ENCODE results near the gene SHISA2. TPM values are rescaled to one million over a fixed set of nuclear protein-coding genes. Genes with fewer than 3 reads are reported as not detected.

SHISA2 gene
- total RNA-seq, 1 donor from 2014 or later: 1.8 TPM

DNA sequence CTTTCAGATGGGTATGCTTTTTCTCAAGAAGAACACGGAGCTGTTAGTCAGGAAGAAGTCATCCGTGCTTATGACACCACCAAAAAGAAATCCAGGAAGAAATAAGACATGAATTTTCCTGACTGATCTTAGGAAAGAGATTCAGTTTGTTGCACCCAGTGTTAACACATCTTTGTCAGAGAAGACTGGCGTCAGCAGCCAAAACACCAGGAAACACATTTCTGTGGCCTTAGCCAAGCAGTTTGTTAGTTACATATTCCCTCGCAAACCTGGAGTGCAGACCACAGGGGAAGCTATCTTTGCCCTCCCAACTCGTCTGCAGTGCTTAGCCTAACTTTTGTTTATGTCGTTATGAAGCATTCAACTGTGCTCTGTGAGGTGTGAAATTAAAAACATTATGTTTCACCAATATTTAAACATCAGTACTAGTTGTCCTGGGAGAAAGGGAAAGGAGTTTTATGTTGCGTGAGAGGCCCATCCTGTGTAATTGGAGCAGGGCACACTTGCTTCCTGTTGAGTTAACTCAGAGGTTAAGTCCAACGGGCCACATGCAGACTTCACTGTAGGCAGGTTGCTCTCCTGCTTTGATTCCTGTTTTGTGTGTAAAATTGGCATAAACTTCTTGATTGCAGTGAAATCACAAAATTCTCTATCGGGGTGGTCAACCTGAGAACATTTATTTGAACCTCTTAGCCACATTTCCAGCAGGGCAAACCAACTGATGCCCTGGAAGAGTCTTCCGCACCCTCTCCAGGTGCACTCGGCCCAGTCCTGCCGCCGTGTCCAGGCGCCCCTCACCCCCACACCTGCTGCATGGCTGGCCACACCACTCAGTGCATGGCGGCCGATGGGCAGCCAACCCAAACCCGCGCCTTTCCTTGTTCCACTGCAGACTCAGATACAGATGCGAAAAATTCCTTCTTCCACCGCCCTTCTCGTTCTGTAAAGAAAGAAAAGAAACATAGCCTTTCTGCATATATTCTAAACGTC lies 31.6 kb downstream of the SHISA2 start:
- DNase-seq (ENCODE audit: low read depth in 2 of 2): peak; percentile 14 to 92

DNA sequence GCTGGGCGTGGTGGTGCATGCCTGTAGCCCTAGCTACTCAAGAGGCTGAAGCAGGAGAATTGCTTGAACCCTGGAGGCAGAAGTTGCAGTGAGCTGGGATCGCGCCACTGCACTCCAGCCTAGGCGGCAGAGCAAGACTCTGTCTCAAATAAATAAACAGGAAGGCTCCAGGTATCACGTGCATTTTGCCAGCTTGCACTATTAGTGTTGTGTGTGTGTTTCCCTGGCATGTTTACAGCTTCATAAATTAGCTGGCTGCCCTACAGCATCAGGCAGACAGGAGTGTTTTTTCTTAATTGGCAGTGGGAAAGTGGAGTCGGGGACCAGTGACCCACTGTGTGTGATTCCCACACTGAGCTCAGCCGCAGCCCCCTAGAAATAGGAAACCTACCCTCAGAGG lies 32.6 kb downstream of the SHISA2 start:
- DNase-seq (ENCODE audit: low read depth in 2 of 2): no peak

DNA sequence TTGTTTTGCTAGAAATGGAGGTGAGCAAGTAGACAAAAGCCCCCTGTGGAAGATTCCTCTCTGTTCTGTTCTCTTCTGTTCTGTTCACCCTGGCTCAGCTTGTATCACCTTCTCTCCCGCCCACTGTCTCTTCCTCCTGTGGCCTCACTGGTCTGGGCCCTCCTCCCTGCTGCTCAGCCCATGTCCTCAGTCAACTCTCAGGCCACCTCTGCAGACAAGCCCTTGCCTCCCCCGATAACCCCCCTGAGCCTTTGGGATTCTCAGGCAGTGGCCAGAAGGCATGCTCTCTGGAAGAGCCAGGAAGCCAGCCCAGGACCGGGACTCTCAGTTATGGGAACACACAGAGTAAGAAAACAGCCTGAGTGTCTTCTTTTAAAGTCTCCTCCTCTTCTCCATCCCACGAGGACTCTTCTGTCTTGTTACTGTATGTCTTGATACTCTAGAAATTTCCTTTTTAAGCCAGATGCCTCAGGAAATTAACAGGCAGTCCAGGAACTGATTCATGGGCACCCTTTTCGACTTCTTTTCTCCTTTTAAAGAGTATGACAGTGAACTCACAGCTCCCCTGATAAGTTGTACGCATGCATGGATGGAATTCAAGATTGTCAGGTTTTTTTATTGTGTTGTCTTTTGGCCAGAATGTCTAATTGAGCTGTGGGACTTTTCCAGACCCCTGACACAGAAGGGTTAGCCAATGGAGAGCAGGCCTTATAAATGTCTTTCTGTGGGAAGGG lies 33.7 kb downstream of the SHISA2 start:
- peak in 1 of 2 donors; percentile 79 for DNase-seq (ENCODE audit: low read depth in 2 of 2)

DNA sequence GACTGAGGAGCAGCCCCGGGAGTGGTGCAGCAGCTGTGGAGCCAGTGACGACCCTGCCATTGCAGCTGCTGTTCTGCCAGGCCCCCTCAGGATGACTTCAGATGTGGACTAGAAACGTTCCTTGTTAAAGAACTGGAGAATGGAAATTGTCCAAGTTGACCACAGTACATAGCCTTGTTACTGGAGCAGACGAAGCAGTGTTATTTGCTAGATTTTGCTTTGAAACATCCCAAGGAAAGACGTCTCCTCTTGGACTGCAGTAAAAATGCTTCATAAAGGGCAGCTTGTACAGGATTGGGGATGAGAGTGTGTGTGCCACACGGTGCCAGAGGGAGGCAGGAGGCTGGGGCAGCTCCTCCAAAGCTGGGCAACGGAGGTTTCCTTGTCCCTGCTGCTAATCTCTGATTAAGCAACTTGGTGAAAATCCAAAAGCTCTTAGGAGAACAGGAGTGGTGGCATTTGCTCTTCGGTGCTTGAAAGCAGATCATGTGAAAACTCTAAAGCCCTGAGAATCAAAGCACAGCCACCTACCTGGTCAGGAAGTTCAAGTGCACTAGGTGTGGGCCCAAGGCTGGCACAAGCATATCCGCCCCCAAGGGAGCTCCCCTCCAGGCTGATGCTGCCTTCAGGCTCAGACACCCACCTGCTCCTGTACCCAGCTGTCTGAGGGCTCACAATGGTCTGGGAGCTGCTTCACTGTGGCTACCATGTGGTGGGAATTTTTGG lies 34.5 kb downstream of the SHISA2 start:
- no peak for DNase-seq (ENCODE audit: low read depth in 2 of 2)

DNA sequence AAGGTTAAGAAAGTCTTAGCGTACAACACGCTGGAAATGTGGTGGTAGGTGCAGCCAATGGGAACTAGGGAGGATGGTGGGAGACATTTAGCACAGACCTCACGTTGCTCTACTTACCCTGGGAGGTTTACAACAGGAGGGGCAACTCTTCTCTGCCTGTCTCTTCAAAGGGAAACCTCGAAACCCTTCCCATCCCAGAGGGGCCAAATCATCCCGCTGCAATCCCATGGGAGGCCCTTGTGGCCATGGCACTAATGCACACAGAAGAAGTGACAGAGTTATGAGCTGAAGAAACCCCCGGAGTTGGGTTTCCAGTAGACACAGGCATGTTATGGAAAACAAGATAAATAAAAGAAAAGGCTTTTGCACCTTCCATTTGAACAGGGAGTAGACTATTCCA lies 35.6 kb downstream of the SHISA2 start:
- DNase-seq (ENCODE audit: low read depth in 2 of 2): no peak

DNA sequence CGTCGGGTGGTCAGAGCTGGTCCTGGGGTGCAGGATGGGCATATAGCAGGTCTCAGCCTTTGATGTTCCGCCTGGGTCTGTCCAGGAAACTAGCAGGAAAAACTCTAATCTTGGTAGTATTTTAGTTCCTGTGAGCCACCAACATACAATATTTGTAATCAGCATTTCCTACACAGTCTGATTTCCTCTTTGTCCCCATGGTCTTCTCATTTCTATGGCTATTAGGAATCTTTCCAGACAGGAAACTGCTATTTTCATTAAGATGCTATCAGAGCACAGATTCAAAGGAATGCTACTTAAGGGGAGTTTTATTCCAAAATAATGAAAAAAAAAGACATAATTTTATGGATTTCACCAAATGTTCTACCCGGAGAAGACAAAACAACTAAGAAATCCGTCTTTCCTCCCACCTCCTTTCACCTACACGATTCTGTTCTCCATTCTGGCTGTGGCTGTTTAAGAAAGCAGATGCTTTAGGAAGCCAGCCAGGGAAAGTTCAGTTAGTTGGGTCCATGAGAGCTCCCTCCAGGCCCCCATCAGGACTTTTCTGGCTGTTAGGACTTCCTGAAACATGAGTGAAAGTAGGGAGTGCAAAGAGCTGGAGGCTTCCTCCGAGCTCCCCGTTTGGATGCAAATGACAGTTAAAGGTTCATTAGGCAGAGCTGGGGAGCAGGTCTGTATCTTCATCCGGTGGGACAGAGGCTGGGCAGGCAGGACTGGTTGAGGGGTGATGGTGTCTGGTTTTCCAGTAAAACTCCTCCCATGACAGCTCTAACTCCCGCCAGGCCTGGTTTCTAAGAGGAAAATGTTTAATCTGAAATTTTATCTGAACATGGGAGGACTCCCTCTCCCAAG lies 36.3 kb downstream of the SHISA2 start:
- peak in 1 of 2 donors; percentile 36 for DNase-seq (ENCODE audit: low read depth in 2 of 2)

DNA sequence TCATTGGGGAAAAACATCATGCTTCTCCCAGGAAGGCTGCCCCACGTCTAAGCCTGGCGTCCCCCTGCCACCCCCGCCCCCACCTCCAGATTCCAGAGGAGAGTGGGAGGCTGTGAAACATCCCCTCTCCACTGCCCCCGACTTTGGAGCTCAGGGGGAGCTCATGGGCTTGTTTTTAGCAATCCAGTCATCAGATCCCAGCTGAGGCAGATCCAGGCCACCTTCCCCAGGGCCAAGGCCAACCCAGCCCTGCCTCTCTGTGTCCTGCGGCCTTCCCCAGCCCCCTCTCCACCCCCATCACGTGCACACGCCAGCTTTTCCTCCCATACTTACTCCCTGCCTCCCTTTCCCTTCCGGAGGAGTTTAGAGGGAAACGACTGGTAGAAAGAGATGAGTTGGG lies 38.8 kb downstream of the SHISA2 start:
- DNase-seq (ENCODE audit: low read depth in 2 of 2): no peak

DNA sequence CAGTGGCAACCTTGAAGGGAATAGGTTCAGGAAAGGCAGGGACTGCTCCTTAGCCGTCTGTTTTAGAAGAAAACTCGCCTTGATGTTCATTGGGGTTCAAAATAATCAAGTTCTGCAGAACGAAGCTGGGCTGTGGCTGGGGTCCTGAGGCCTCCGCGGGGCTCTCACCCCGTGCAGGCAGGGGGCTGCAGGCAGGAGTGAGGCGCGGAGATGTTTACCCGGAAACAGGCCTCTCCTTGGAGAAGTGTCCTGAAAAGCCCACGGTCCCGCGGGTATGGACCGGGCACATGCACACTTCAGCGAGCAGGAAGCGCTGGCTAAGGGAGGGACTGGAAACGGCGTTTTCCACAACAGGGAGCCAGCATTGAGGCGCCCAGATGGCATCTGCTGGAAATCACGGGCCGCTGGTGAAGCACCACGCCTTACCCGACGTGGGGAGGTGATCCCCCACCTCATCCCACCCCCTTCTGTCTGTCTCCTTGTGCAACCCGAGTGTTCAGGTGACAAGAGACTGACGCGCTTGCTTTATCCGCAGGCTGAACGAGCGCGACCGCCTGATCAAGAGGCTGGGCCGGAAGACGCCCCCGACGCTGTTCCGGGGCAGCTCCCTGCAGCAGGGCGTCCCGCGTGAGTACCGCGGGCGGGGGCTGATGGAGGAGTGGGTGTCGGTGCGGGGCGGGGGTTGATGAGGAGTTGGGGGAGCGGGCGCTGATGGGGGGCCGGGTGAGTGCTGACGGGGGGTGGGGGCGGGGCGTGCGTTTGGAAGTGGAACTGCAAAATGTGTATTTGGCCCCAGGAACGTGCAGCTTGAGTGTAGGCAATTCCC lies 39.6 kb downstream of the SHISA2 start:
- peak; percentile 8 to 29 for DNase-seq (ENCODE audit: low read depth in 2 of 2)

DNA sequence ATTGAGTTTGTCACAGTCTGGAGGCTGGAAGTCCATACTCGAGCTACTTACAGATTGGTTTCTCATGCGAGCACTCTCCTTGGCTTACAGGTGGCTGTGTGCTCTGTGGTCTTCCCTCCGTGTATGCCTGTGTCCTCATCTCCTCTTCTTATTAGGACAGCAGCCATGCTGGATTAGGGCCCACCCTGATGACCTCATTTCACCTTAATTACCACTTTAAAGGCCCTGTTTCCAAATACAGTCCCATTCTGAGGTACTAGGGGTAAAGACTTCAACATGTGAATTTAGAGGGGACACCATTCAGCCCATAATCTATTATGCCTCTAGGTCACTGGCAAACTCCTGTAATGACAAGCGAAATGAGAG lies 40.6 kb downstream of the SHISA2 start:
- no peak for DNase-seq (ENCODE audit: low read depth in 2 of 2)

DNA sequence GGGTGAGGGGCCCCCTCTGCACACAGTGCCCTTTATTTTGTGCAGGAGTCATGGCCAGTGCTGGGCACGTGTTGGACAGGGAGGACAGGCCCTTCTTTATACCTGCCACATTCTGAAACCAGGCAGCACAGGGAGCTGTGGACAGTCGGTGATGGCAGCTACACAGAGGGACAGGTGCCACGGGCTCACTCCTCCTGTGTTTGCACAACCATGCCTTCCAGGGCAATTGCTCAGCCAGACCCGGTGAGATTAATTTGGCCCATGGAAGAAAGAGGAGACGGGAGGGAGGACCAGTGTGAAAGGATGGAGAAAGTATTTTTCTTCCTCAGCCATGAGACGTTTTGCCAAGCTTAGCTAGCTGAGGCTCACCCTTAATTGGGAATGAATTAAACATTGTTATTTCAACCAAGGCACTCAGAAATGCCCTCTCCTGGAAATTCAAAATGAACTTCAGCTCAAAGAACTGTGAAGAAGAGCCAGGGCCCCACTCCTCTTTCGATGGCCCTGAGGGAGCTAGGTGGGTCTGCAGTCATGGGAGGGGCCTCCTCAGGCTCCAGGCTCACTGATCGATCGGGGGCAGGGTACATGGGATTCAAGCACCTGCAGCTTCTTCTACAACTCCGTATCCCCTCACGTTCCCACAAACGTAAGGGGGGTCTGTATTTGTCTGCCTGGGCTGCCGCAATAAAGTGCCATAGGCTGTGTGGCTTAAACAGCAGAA lies 41.2 kb downstream of the SHISA2 start:
- no peak for DNase-seq (ENCODE audit: low read depth in 2 of 2)

DNA sequence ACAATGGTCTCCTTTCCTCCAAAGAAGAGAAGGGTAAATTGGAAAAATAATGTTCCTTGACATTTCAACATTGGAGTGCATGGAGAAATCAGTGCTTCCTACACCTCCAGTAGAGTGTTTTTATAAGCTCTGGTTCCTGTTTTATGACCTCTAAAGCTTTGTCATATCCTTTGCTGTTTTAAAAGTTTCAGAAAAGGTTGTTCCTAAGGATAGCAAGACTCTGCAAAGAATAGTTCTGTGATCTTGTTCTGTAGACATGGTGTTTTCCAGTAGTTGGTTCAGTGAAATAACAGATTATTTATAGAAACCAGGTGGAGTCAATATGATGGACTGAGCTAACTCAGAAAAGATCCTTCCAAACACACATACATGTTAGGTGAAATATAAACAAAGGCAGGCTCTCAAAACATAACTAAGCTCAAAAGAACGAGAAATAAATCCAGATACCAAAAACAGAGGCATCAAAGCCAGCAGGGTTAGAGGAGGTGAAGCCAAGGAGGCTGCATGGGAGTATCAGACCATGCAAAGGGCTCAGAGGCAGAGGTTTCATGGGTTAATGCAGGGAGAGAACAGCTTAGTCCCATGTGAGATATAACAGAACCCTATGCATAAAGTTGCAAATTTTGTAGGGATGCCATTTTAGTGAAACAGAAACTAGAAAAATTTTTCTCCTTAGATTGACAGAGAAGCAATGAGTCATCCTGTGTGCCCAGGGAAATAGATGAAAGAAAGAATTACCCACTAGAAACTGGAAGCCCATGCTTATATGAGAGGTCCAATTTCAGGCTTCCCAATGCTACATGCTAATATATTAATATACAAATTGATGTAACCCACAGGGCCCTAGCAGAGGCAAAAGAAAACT lies 44.3 kb downstream of the SHISA2 start:
- peak in 1 of 2 donors; percentile 45 for DNase-seq (ENCODE audit: low read depth in 2 of 2)

Other genes with a start within 250 kb of the SHISA2 start
- 27.7 and 44.8 TPM in 2 replicates for gene RNF6, start 170.3 kb upstream of the SHISA2 start, total RNA-seq
- gene CDK8, start 202.1 kb upstream of the SHISA2 start, total RNA-seq: 10.7 and 16.1 TPM in 2 replicates

Measured in lung microvascular endothelial cell (primary cell).